Suppressor macrophage treated with lipopolysaccharide for 4 hours (primary cell): ENCODE results near the gene NXPE2.
A peak's percentile ranks its signal among the peaks of the same experiment; 100 is the strongest.
"Not testable (repeated sequence)": the region's sequence is repeated elsewhere in the genome, so short reads cannot be mapped to it uniquely, and the experiment has no call there.

ENCODE experiments used
- DNase-seq: peaks from one replicate; pipeline ENCODE4 v3.0.0-alpha.2; 2020

Gene NXPE2

GRCh38 chr11:114678125-114679036, at the start of gene NXPE2:
TSS of gene NXPE2 (plus strand) at chr11:114678527. CDS start at chr11:114678576, 49 bp downstream.
- DNase-seq, result no peak

GRCh38 chr11:114631445-114631965, 46.8 kb upstream of the NXPE2 start:
- not testable (repeated sequence) for DNase-seq

- not testable (repeated sequence) for DNase-seq
Observed at GRCh38 chr11:114639440-114639839, 38.9 kb upstream of the NXPE2 start.

GRCh38 chr11:114650661-114651060, 27.7 kb upstream of the NXPE2 start:
- DNase-seq, result no peak

GRCh38 chr11:114651145-114651718, 27.1 kb upstream of the NXPE2 start:
- no peak for DNase-seq

GRCh38 chr11:114653148-114653547, 25.2 kb upstream of the NXPE2 start:
- DNase-seq, result no peak

- no peak for DNase-seq
Observed at GRCh38 chr11:114664641-114665040, 13.7 kb upstream of the NXPE2 start.

GRCh38 chr11:114666760-114667159, 11.6 kb upstream of the NXPE2 start:
- DNase-seq, result no peak

- no peak for DNase-seq
Observed at GRCh38 chr11:114668109-114668508, 10.2 kb upstream of the NXPE2 start.

- no peak for DNase-seq
Observed at GRCh38 chr11:114673661-114674060, 4.7 kb upstream of the NXPE2 start.

- DNase-seq, result no peak
Observed at GRCh38 chr11:114679505-114679904, 1.2 kb downstream of the NXPE2 start.

GRCh38 chr11:114683007-114683406, 4.7 kb downstream of the NXPE2 start:
- DNase-seq, result no peak

- DNase-seq, result no peak
Observed at GRCh38 chr11:114684636-114685035, 6.3 kb downstream of the NXPE2 start.

GRCh38 chr11:114685097-114685496, 6.8 kb downstream of the NXPE2 start:
- DNase-seq, result no peak

- no peak for DNase-seq
Observed at GRCh38 chr11:114705280-114706024, 27.1 kb downstream of the NXPE2 start.

- DNase-seq, result no peak
Observed at GRCh38 chr11:114709960-114710359, 31.6 kb downstream of the NXPE2 start.

- no peak for DNase-seq
Observed at GRCh38 chr11:114713756-114714155, 35.4 kb downstream of the NXPE2 start.

GRCh38 chr11:114719562-114719961, 41.2 kb downstream of the NXPE2 start:
- no peak for DNase-seq

GRCh38 chr11:114724916-114725524, 46.7 kb downstream of the NXPE2 start:
- DNase-seq, result no peak

- DNase-seq, result no peak
Observed at GRCh38 chr11:114725623-114726022, 47.3 kb downstream of the NXPE2 start.

GRCh38 chr11:114736806-114737205, 58.5 kb downstream of the NXPE2 start:
- DNase-seq, result no peak

GRCh38 chr11:114738954-114739353, 60.6 kb downstream of the NXPE2 start:
- DNase-seq, result peak; percentile 49

GRCh38 chr11:114745150-114745671, 66.9 kb downstream of the NXPE2 start:
- no peak for DNase-seq
